IPS DF 4.7 (cell line): ENCODE measurements around the gene LLGL2.
"Not testable (repeated sequence)": the region's sequence is repeated elsewhere in the genome, so short reads cannot be mapped to it uniquely, and the experiment has no call there.

ENCODE experiments used
- DNase-seq: peaks from one replicate; pipeline ENCODE4 v3.0.0-alpha.2; 2013; ENCODE audit warnings: low spot score; ENCODE audit errors: extremely low read depth

LLGL2 gene

GRCh38 chr17:75589919-75590303 lies 64.4 kb downstream of the LLGL2 start:
- DNase-seq = no peak

GRCh38 chr17:75590314-75590761 lies 64.8 kb downstream of the LLGL2 start:
- no peak for DNase-seq

- no peak for DNase-seq
Observed at GRCh38 chr17:75590849-75591721, 65.6 kb downstream of the LLGL2 start.

GRCh38 chr17:75591722-75592302 lies 66.3 kb downstream of the LLGL2 start:
- no peak for DNase-seq

GRCh38 chr17:75592348-75593020 lies 67.0 kb downstream of the LLGL2 start:
- DNase-seq = no peak

- DNase-seq = not testable (repeated sequence)
Observed at GRCh38 chr17:75593430-75593829, 67.9 kb downstream of the LLGL2 start.

GRCh38 chr17:75594499-75595283 lies 69.2 kb downstream of the LLGL2 start:
- no peak for DNase-seq

GRCh38 chr17:75595284-75595919 lies 69.9 kb downstream of the LLGL2 start:
- no peak for DNase-seq

- no peak for DNase-seq
Observed at GRCh38 chr17:75595920-75596313, 70.4 kb downstream of the LLGL2 start.

GRCh38 chr17:75596320-75597087 lies 71.0 kb downstream of the LLGL2 start:
- DNase-seq = no peak

- peak; percentile 60 for DNase-seq
Observed at GRCh38 chr17:75601057-75601987, 75.8 kb downstream of the LLGL2 start.

- DNase-seq = no peak
Observed at GRCh38 chr17:75602644-75603043, 77.1 kb downstream of the LLGL2 start.

GRCh38 chr17:75603123-75603522 lies 77.6 kb downstream of the LLGL2 start:
- DNase-seq = no peak

GRCh38 chr17:75604034-75604695 lies 78.7 kb downstream of the LLGL2 start:
- no peak for DNase-seq

GRCh38 chr17:75605790-75606189 lies 80.3 kb downstream of the LLGL2 start:
- DNase-seq = no peak

- DNase-seq = no peak
Observed at GRCh38 chr17:75607086-75607485, 81.6 kb downstream of the LLGL2 start.

- no peak for DNase-seq
Observed at GRCh38 chr17:75610103-75610984, 84.8 kb downstream of the LLGL2 start.
